Measurements from ENCODE around the gene EP400. TPM values are rescaled to one million over a fixed set of nuclear protein-coding genes. Genes with fewer than 3 reads are reported as not detected.

EP400 gene
- total and polyA plus RNA-seq, 12 donors: 11.5 to 43.2 (median 28.8) TPM

- intact Hi-C loops (cut with DNase I): no loop called here
- Histone ChIP-seq H3K36me3 (replicated peaks in 1 of 2) (peaks cover 0 to 76% of the 10 kb centered on the region in 2 donors), H3K27me3 (no peaks in the 10 kb centered on the region), H3K27ac (no peak overlapping the region), H3K4me3 (no peak overlapping the region), H3K9me3 (replicated peaks in 1 of 3) (no peaks in the 10 kb centered on the region), H3K4me1 (replicated peaks in 1 of 2) (no peaks in the 10 kb centered on the region)
- 94 to 97% (median 95%) methylated on average over 10 to 27 of the region's 27 CpGs for WGBS, 4 donors
- TF ChIP-seq POLR2A (IDR thresholded peaks at IDR 0.05) (no peak), CTCF (IDR thresholded peaks at IDR 0.05) (no peak)
- DNase-seq: no peak
Measured at GRCh38 chr12:132053338-132054330, 103.9 kb downstream of the EP400 start.

- H3K4me1 ChIP-seq (replicated peaks in 1 of 2): no peaks in the 10 kb centered on the region
- no peak for DNase-seq
- no peak overlapping the region for H3K4me3 ChIP-seq
- no peak overlapping the region for H3K27ac ChIP-seq
- H3K27me3 ChIP-seq: no peaks in the 10 kb centered on the region
- H3K9me3 ChIP-seq (replicated peaks in 1 of 3): no peaks in the 10 kb centered on the region
- intact Hi-C loops (cut with DNase I): no loop called here
- WGBS, 4 donors: 96 to 97% (median 97%) methylated on average over 10 to 12 of the region's 12 CpGs
- peaks cover 0 to 67% of the 10 kb centered on the region in 2 donors for H3K36me3 ChIP-seq (replicated peaks in 1 of 2)
- TF ChIP-seq POLR2A (IDR thresholded peaks at IDR 0.05) (no peak), CTCF (IDR thresholded peaks at IDR 0.05) (no peak)
Measured at GRCh38 chr12:132054983-132055382, 105.2 kb downstream of the EP400 start.

GRCh38 chr12:132055535-132056096 lies 105.9 kb downstream of the EP400 start:
- peaks cover 0 to 61% of the 10 kb centered on the region in 2 donors for H3K36me3 ChIP-seq (replicated peaks in 1 of 2)
- intact Hi-C loops (cut with DNase I): no loop called here

More at GRCh38 chr12:132055535-132056096, 105.9 kb downstream of the EP400 start:
- Histone ChIP-seq H3K4me1 (replicated peaks in 1 of 2) (no peaks in the 10 kb centered on the region), H3K4me3 (no peak overlapping the region), H3K27me3 (no peaks in the 10 kb centered on the region), H3K27ac (no peak overlapping the region), H3K9me3 (replicated peaks in 1 of 3) (no peaks in the 10 kb centered on the region)
- no peak for DNase-seq
- no peak for TF ChIP-seq CTCF (IDR thresholded peaks at IDR 0.05)
- no peak for TF ChIP-seq POLR2A (IDR thresholded peaks at IDR 0.05)
- 89 to 94% (median 92%) methylated on average over 11 of the region's 11 CpGs for WGBS, 4 donors

Data from adrenal gland (tissue), 12 donors.